Measurements from ENCODE around the gene FAM13C.

- no peak for TF ChIP-seq CTCF (IDR thresholded peaks at IDR 0.05 in 4 of 5, conservative IDR thresholded peaks at IDR 0.05 in 1 of 5)
- TF ChIP-seq POLR2A (IDR thresholded peaks at IDR 0.05): no peak
These were observed 19.6 kb downstream of the FAM13C start for GRCh38 chr10:59342723-59343122.
